NCI-H1436 (cell line): Measurements from ENCODE around the gene TMEM154.

ENCODE experiments used
- DNase-seq: peaks from one replicate; lab custom pipeline; 2025; lab: John Stamatoyannopoulos, UW

Gene TMEM154, protein sequence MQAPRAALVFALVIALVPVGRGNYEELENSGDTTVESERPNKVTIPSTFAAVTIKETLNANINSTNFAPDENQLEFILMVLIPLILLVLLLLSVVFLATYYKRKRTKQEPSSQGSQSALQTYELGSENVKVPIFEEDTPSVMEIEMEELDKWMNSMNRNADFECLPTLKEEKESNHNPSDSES

DNA sequence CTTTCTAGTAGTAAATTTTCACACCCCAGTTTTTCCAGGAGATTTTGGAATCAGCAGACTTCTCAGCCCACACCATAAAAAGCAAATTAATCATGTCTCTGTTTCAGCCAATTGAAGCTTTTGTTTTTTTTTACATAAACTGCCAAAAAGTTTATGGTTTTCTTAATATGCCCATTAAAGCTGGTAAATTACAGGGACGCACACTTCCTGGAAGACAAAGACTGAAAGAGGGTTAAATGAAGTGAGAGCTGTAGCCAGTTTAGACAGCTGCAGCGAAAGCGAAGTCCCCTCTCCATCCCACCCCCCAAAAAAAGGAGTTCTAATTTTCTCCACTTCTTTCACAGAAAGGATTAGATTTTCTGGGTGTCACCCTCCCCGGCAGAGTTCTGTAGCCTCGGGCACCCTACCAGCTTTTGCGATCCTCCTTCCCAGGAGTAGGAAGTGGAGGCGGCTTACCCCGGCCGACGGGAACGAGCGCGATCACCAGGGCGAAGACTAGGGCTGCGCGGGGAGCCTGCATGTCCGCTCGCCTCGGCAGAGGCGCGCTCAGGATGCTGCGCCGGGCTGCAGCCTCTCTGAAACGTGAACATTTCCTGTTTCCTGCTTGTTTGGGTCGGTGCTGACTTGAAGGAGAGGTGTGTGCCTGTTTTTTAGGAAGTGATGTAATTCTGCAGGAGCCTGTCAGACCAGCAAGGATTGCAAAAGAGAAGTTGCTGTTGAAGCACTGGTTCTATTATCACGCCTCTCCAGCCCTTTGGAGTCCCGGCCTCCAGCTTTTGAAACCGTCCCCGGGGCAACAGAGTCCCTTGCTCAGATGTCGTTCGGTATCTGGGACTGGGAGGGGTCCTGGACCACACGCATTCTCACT lies at the start of gene TMEM154:
TMEM154 (minus strand) TSS at position 584 of the 868 bp plus-strand sequence; CDS start at position 520, 64 bp downstream.
- peak; percentile 39 for DNase-seq

- DNase-seq, result no peak
Measured at GRCh38 chr4:152729466-152729865, 49.7 kb upstream of the TMEM154 start.

DNA sequence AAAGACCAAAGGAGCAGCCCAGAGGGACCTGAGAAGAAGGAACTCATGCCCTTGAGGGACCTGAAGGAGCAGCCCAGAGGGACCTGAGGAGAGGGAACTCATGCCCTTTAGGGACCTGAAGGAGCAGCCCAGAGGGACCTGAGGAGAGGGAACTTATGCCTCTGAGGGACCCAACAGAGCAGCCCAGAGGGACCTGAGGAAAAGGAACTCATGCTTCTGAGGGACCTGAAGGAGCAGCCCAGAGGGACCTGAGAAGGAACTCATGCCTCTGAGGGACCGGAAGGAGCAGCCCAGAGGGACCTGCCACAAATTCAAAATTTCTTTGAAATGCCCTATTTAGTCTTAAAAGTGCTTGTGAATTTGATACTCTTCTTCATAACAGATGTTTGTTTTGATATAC lies 48.5 kb upstream of the TMEM154 start:
- no peak for DNase-seq

DNA sequence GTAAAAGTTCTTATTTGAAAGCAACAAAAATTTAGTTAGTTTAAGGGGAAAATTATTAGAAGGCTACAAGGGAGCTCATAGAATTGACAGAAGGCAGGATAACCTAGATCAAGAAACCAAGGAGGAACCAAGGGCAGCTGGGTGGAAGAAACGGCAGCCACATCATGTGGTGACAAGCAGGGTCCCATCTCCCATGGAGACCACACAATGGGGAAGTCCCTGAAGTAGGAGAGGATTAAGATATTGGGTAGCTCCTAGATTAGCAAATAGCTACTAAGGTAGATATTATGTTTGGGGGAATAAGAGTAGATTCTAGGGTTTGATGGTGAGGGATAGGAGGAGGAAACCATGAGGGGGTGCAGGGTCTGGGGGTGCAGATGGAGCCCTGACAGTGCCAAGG lies 48.0 kb upstream of the TMEM154 start:
- no peak for DNase-seq

GRCh38 chr4:152724494-152724893 lies 44.7 kb upstream of the TMEM154 start:
- DNase-seq, result no peak

- DNase-seq, result no peak
Measured at GRCh38 chr4:152723236-152723635, 43.4 kb upstream of the TMEM154 start.

GRCh38 chr4:152719801-152720556 lies 40.2 kb upstream of the TMEM154 start:
- no peak for DNase-seq

- no peak for DNase-seq
Measured at GRCh38 chr4:152719291-152719690, 39.5 kb upstream of the TMEM154 start.

DNA sequence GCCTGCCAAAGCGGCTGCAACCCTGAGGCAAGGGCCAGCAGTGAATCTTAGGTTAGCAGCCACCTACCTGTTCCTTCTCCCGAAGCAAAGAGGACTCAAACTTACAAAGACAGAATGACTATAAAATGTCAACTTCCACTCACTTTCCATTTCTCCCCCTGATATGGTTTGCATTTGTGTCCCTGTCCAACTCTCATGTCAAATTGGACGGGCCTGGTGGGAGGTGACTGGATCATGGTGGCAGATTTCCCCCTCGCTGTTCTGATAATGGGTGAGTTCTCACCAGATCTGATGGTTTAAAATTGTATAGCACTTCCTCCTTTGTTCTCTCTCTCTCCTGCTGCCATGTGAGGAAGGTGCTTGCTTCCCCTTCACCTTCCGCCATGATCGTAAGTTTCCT lies 35.3 kb upstream of the TMEM154 start:
- DNase-seq, result no peak

DNA sequence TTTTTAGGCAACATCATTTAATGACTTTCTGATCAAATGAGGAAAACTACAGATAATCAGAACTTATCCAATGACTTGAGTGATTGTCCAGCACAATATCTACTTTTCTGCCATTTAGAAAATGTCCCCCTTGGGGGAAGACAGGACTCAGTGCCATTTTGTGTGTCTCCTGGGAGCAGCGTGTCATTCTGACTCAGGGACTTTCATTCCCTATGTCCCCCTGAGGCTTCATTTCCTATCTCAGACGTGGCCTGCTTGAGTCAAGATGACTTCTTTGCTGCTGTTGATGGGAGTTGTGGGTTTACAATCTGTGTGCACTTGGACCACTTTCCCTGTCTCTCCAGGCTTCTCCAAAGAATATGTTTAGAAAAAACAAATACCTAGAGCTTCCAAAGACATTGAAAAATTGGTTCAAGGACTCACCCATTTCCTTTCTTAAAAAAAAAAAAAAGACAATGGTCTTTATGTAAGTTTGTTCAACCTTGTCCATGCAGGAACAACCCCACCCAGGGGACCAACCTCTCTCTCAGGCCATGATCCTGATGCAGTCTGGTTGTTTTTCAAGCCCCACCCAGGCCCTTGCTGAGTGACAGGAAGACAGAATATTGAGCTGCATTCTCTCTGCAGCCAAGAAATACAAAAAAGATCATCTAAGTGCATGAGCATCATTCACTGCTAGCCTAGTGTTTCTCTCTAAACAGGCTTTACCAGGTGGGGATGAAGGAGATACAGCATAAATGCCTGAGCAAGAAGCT lies 34.3 kb upstream of the TMEM154 start:
- no peak for DNase-seq

DNA sequence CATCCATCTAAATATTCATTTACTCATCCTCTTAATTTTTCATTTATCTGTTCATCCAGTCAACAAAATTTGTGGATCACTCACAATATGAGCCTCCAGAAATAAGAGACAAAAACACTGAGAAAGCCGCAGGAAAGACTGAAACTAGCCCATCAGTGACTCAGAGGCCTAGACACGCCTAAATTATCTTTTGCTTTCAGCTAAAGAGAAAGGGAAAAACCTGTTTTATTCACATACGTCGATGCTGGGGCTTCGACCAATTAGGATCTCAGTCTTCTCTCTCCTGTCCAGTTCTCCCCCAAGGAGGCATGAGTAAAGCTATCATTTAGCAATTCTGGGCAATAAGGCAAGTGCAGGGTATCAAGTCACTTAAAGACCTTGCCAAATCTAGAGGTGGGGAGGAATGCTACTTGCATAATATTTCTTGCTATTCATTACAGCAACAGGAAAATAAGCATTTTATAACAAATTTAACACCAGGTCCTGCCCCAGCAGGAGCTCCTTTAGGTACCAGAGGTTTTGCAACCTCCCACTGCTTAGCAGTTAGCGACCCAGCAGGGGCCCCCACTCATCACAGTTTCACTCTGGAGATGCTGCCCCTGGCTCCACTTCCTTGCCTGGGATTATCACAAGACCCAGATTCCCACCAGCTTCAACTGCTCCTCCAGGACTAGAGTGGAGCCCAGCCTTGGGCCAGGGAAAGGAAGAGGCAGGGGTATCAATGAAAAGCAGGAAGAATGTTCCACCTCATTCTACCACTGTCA lies 30.1 kb upstream of the TMEM154 start:
- DNase-seq, result no peak

GRCh38 chr4:152708796-152709195 lies 29.0 kb upstream of the TMEM154 start:
- DNase-seq, result no peak

GRCh38 chr4:152708361-152708760 lies 28.6 kb upstream of the TMEM154 start:
- DNase-seq, result no peak

- DNase-seq, result no peak
Measured at GRCh38 chr4:152707632-152708031, 27.8 kb upstream of the TMEM154 start.

DNA sequence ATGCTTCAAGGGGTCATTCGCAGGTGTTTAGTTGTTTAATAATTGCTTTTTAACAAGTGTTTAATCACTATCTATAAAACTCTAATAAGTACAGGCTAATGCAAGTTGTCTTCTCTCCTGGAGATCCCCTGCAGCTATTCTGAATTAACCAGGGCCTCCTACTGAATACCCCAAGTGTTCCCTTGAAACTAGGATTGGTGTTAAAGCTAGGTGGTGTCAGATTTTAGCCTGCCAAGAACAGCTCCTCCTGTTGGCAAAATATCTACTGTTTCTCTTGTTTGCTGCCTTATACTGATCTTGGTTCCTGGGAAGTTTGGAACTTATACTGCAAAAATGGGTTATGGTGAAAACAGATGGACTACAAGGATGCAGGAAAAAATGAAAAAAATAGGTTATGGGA lies 26.1 kb upstream of the TMEM154 start:
- DNase-seq, result no peak

GRCh38 chr4:152704788-152705187 lies 25.0 kb upstream of the TMEM154 start:
- no peak for DNase-seq

DNA sequence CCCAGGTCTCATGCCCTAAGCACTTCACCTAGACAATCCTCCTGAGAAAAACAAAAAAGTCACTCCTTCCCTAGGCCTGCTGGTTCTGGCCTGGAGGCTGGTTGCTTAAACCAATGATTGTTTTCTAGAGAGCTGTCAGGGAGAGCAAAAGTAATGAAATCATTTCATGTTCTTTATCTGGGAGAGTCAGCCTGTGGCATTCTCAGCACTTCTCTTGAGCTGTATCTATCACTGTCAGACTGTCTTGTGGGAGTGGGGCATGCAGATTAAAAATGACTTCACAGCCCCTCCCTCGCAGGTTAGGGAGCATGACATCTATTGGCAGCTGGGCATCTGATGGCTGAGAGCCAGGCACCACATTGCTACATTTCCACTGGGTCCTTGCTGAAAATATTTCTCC lies 20.4 kb upstream of the TMEM154 start:
- no peak for DNase-seq

GRCh38 chr4:152699313-152699712 lies 19.5 kb upstream of the TMEM154 start:
- DNase-seq, result no peak

GRCh38 chr4:152698089-152698499 lies 18.3 kb upstream of the TMEM154 start:
- no peak for DNase-seq

GRCh38 chr4:152697284-152698088 lies 17.7 kb upstream of the TMEM154 start:
- no peak for DNase-seq
